Measurements from ENCODE around the gene GLDC.
"Not testable (repeated sequence)": the region's sequence is repeated elsewhere in the genome, so short reads cannot be mapped to it uniquely, and the experiment has no call there.

GLDC gene

DNA sequence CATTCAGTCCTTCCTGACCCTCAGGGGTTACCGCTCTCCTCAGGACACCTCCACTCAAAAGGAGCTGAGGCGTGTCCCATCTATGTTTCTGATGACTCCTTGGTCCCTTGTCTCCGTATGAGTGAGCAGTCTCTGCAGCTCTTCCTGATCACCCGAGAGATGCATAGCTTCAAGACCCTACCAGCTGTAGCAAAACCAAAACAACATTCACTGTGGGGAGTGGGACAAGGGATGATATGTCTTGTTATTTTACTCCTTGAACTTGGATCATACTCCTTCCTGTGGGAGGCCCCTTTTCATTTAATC is 14.4 kb downstream of the GLDC start:
- H3K27ac ChIP-seq (ENCODE audit: low read length) = no peak overlapping the region
- H3K4me2 ChIP-seq (ENCODE audit: low read length) = no peak overlapping the region
- H3K9me3 ChIP-seq (ENCODE audit: insufficient read depth, low read length) = no peaks in the 10 kb centered on the region
- H2AFZ ChIP-seq (ENCODE audit: low read depth, low read length) = no peak overlapping the region
- H4K20me1 ChIP-seq (ENCODE audit: insufficient read depth, low read length) = no peaks in the 10 kb centered on the region
- TF ChIP-seq EZH2phosphoT487 (IDR thresholded peaks at IDR 0.05; ENCODE audit: low read depth) = no peak
- peaks cover 30% of the 10 kb centered on the region for H3K27me3 ChIP-seq (ENCODE audit: low read depth, low read length)
- peaks cover 18% of the 10 kb centered on the region for H3K4me1 ChIP-seq (ENCODE audit: low read length)
- no peaks in the 10 kb centered on the region for H3K36me3 ChIP-seq (replicated peaks; ENCODE audit: low read depth, low read length)
- no peak overlapping the region for H3K9ac ChIP-seq (ENCODE audit: low read length)
- H3K79me2 ChIP-seq (ENCODE audit: low read length) = no peaks in the 10 kb centered on the region
- H3K4me3 ChIP-seq (ENCODE audit: low read length) = no peak overlapping the region

DNA sequence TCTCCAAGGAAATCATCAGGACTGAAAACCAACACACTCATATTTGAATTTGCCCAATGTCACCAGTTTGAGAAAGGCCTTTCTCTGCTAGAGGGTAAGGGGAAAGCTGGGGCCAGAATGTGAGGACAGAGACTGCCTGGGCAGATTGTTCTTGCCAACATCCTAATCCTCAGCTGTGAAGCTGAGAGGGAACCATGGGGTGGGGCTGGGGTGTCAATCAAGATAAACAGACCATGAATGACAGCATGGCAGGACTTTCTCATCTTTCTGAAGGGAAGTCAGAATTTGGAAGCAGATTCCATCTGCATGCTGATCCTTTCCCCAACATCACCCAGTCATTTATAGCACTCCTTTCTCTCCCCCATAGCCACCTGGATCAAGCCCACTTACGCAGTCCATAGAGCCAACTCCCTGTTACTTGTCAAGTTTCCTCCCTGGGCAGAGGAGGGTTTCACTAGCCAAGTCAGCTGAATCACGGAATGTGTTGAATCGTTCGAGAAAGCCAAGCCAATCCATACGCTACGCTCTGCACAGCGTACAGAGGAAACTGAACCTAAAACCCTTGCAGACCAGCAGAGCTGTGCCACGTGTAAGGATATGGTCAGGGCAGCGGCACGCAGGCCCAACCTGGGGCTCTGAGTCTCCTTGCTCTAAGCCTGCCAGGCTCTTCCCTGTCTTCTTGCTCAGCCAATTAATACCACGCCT is 14.9 kb downstream of the GLDC start:
- Histone ChIP-seq H4K20me1 (ENCODE audit: insufficient read depth, low read length) (no peaks in the 10 kb centered on the region), H3K9ac (ENCODE audit: low read length) (no peak overlapping the region), H3K27ac (ENCODE audit: low read length) (no peak overlapping the region), H3K9me3 (ENCODE audit: insufficient read depth, low read length) (no peaks in the 10 kb centered on the region), H3K79me2 (ENCODE audit: low read length) (no peaks in the 10 kb centered on the region), H3K4me1 (ENCODE audit: low read length) (peaks cover 18% of the 10 kb centered on the region), H3K4me3 (ENCODE audit: low read length) (no peak overlapping the region), H3K27me3 (ENCODE audit: low read depth, low read length) (peaks cover 35% of the 10 kb centered on the region), H3K36me3 (replicated peaks; ENCODE audit: low read depth, low read length) (no peaks in the 10 kb centered on the region), H2AFZ (ENCODE audit: low read depth, low read length) (no peak overlapping the region), H3K4me2 (ENCODE audit: low read length) (no peak overlapping the region)
- no peak for TF ChIP-seq EZH2phosphoT487 (IDR thresholded peaks at IDR 0.05; ENCODE audit: low read depth)
- TF ChIP-seq CTCF (IDR thresholded peaks at IDR 0.05; ENCODE audit: low read depth, low read length) = no peak

DNA sequence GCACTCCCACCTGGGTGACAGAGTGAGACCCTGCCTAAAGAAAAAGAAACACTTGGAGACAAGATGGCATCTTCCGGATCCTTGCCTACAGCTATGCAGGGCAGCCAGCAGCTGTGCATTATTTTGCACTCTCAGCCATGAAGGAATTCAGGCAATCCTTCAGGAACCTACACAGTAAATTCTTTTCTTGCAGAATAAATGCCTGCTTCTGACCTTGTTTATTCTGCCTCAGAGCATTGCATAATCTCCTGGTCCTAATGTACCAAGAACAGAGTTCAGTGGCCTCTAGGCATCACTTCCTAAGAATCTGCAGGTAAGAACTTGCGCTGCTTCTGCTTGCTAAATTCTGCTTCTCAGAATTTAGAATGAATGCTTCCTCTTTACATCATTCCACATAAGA is 16.8 kb downstream of the GLDC start:
- H3K4me3 ChIP-seq (ENCODE audit: low read length) = no peak overlapping the region
- H3K79me2 ChIP-seq (ENCODE audit: low read length) = no peaks in the 10 kb centered on the region
- no peak for TF ChIP-seq CTCF (IDR thresholded peaks at IDR 0.05; ENCODE audit: low read depth, low read length)
- no peak for TF ChIP-seq EZH2phosphoT487 (IDR thresholded peaks at IDR 0.05; ENCODE audit: low read depth)
- no peaks in the 10 kb centered on the region for H3K9me3 ChIP-seq (ENCODE audit: insufficient read depth, low read length)
- H3K36me3 ChIP-seq (replicated peaks; ENCODE audit: low read depth, low read length) = no peaks in the 10 kb centered on the region
- H3K4me2 ChIP-seq (ENCODE audit: low read length) = no peak overlapping the region
- peaks cover 18% of the 10 kb centered on the region for H3K4me1 ChIP-seq (ENCODE audit: low read length)
- no peaks in the 10 kb centered on the region for H4K20me1 ChIP-seq (ENCODE audit: insufficient read depth, low read length)
- no peak overlapping the region for H3K9ac ChIP-seq (ENCODE audit: low read length)
- no peak overlapping the region for H3K27ac ChIP-seq (ENCODE audit: low read length)
- H2AFZ ChIP-seq (ENCODE audit: low read depth, low read length) = no peak overlapping the region
- peaks cover 33% of the 10 kb centered on the region for H3K27me3 ChIP-seq (ENCODE audit: low read depth, low read length)

DNA sequence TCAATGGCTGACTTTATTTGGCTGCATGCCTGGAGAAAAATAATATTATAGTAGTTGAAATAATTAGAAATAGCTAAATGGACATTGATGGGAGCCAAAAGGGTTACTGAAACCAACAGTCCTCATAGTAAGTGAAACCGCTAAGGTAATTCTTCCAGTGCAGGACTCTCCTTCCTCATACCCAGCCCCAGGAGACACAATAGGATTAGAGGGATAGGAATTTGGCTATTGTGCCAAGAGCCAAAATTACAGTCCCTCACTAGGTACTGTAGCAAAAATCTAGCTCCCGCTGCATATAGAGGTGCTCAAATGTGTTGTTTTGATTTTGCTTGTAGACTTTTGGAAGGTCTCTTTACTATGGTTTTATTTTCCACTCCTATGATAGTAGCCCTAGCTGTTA is 20.2 kb downstream of the GLDC start:
- Histone ChIP-seq H4K20me1 (ENCODE audit: insufficient read depth, low read length) (no peaks in the 10 kb centered on the region), H3K4me3 (ENCODE audit: low read length) (no peak overlapping the region), H3K27ac (ENCODE audit: low read length) (no peak overlapping the region), H3K4me1 (ENCODE audit: low read length) (peaks cover 6% of the 10 kb centered on the region), H3K27me3 (ENCODE audit: low read depth, low read length) (peaks cover 31% of the 10 kb centered on the region), H3K4me2 (ENCODE audit: low read length) (no peak overlapping the region), H3K9me3 (ENCODE audit: insufficient read depth, low read length) (no peaks in the 10 kb centered on the region), H3K9ac (ENCODE audit: low read length) (no peak overlapping the region), H3K36me3 (replicated peaks; ENCODE audit: low read depth, low read length) (no peaks in the 10 kb centered on the region), H3K79me2 (ENCODE audit: low read length) (no peaks in the 10 kb centered on the region), H2AFZ (ENCODE audit: low read depth, low read length) (no peak overlapping the region)
- TF ChIP-seq CTCF (IDR thresholded peaks at IDR 0.05; ENCODE audit: low read depth, low read length) (no peak), EZH2phosphoT487 (IDR thresholded peaks at IDR 0.05; ENCODE audit: low read depth) (no peak)

DNA sequence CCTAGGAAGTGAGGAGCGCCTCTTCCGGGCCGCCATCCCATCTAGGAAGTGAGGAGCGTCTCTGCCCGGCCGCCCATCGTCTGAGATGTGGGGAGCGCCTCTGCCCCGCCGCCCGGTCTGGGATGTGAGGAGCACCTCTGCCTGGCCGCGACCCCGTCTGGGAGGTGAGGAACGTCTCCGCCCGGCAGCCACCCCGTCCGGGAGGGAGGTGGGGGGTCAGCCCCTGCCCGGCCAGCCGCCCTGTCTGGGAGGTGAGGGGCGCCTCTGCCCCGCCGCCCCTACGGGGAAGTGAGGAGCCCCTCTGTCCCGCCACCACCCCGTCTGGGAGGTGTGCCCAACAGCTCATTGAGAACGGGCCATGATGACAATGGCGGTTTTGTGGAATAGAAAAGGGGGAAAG is 22.7 kb downstream of the GLDC start:
- not testable (repeated sequence) for H3K4me3 ChIP-seq (ENCODE audit: low read length); H3K36me3 ChIP-seq (replicated peaks; ENCODE audit: low read depth, low read length); H3K79me2 ChIP-seq (ENCODE audit: low read length); H2AFZ ChIP-seq (ENCODE audit: low read depth, low read length); H3K27ac ChIP-seq (ENCODE audit: low read length); H3K4me2 ChIP-seq (ENCODE audit: low read length); H3K9ac ChIP-seq (ENCODE audit: low read length); H4K20me1 ChIP-seq (ENCODE audit: insufficient read depth, low read length); H3K9me3 ChIP-seq (ENCODE audit: insufficient read depth, low read length)
- Histone ChIP-seq H3K4me1 (ENCODE audit: low read length) (peaks cover 28% of the 10 kb centered on the region), H3K27me3 (ENCODE audit: low read depth, low read length) (peaks cover 19% of the 10 kb centered on the region)

Measured in OCI-LY3 (cell line).